Measurements from ENCODE around the gene B4GALT7. TPM values are rescaled to one million over a fixed set of nuclear protein-coding genes. Genes with fewer than 3 reads are reported as not detected.

Gene B4GALT7
- total RNA-seq, 2 experiments from 2014 or later, result 31.1 to 33.8 TPM

GRCh38 chr5:177588413-177588909, 11.5 kb upstream of the B4GALT7 start:
- no peaks in the 10 kb centered on the region for H3K9me3 Mint-ChIP-seq
- ChIA-PET POLR2A (no interaction called here), CTCF (no interaction called here)
- H3K4me1 ChIP-seq (ENCODE audit: insufficient read depth, low read length), result peaks cover 18% of the 10 kb centered on the region
- H3K27ac ChIP-seq (ENCODE audit: low read depth in 1 of 2, low read length in 2 of 2), result no peak overlapping the region
- ATAC-seq (ENCODE audit: poor library complexity) (no peak), DNase-seq (no peak)
- H3K27ac Mint-ChIP-seq, result no peak overlapping the region
- no peak overlapping the region for H3K4me3 ChIP-seq (ENCODE audit: low read length)
- no peak for TF ChIP-seq CTCF (IDR thresholded peaks at IDR 0.05)
- peaks cover 46% of the 10 kb centered on the region for H3K27me3 Mint-ChIP-seq
- H3K36me3 Mint-ChIP-seq (ENCODE audit: low read depth), result peaks cover 11% of the 10 kb centered on the region
- peaks cover 4 to 9% of the 10 kb centered on the region in 2 experiments for H3K27me3 ChIP-seq (ENCODE audit: control insufficient read depth in 1 of 2, insufficient read depth in 2 of 2, low read length in 2 of 2)
- H3K36me3 ChIP-seq (ENCODE audit: insufficient read depth, low read length), result peaks cover 5% of the 10 kb centered on the region
- peaks cover 22% of the 10 kb centered on the region for H3K4me1 Mint-ChIP-seq (ENCODE audit: low read depth)
- H3K4me3 Mint-ChIP-seq, result no peak overlapping the region
- intact Hi-C loops (cut with DNase I, micrococcal nuclease), result no loop called here
- H3K9me3 ChIP-seq (ENCODE audit: control insufficient read depth in 1 of 2, insufficient read depth in 1 of 2, low read length in 2 of 2), result no peaks in the 10 kb centered on the region

- H3K4me1 Mint-ChIP-seq (ENCODE audit: low read depth), result peaks cover 31% of the 10 kb centered on the region
- no peak for TF ChIP-seq CTCF (IDR thresholded peaks at IDR 0.05)
- intact Hi-C loops (cut with DNase I, micrococcal nuclease), result loop anchor here in 1 of 2 experiments (2.0 to 5.0 kb wide), 2 partner anchors 36 to 1053 kb away; partner anchors contain the start of genes FAM193B and RNF44
- ChIA-PET CTCF (no interaction called here), POLR2A (no interaction called here)
- DNase-seq (no peak), ATAC-seq (ENCODE audit: poor library complexity) (no peak)
- H3K27ac ChIP-seq (ENCODE audit: low read depth in 1 of 2, low read length in 2 of 2), result no peak overlapping the region
- peaks cover 24% of the 10 kb centered on the region for H3K36me3 ChIP-seq (ENCODE audit: insufficient read depth, low read length)
- H3K9me3 Mint-ChIP-seq, result no peaks in the 10 kb centered on the region
- peaks cover 34% of the 10 kb centered on the region for H3K27me3 Mint-ChIP-seq
- peaks cover 29% of the 10 kb centered on the region for H3K36me3 Mint-ChIP-seq (ENCODE audit: low read depth)
- no peak overlapping the region for H3K4me3 ChIP-seq (ENCODE audit: low read length)
- H3K4me1 ChIP-seq (ENCODE audit: insufficient read depth, low read length), result peaks cover 32% of the 10 kb centered on the region
- peak overlapping the region; percentile 48 for H3K4me3 Mint-ChIP-seq
- H3K27me3 ChIP-seq (ENCODE audit: control insufficient read depth in 1 of 2, insufficient read depth in 2 of 2, low read length in 2 of 2), result no peaks in the 10 kb centered on the region
- H3K27ac Mint-ChIP-seq, result no peak overlapping the region
- no peaks in the 10 kb centered on the region for H3K9me3 ChIP-seq (ENCODE audit: control insufficient read depth in 1 of 2, insufficient read depth in 1 of 2, low read length in 2 of 2)
Measured at GRCh38 chr5:177590406-177590805, 9.5 kb upstream of the B4GALT7 start.

- Mint-ChIP-seq H3K9me3 (no peaks in the 10 kb centered on the region), H3K36me3 (ENCODE audit: low read depth) (peaks cover 40% of the 10 kb centered on the region), H3K27me3 (peaks cover 24% of the 10 kb centered on the region), H3K4me1 (ENCODE audit: low read depth) (peaks cover 31% of the 10 kb centered on the region), H3K27ac (peak overlapping the region; percentile 87), H3K4me3 (peak overlapping the region; percentile 100)
- ChIA-PET POLR2A (interaction anchor here (0.6 to 1.6 kb wide), 4 partner anchors 18 to 562 kb away, joined by 3 to 4 read pairs (median 3); partner anchors contain the start of genes NHP2 and PDLIM7), CTCF (interaction anchor here (1.5 kb wide), 1 partner anchor 188 kb away, joined by 4 read pairs; no protein-coding TSS in a partner anchor)
- H3K27me3 ChIP-seq (ENCODE audit: control insufficient read depth in 1 of 2, insufficient read depth in 2 of 2, low read length in 2 of 2), result no peaks in the 10 kb centered on the region
- no peaks in the 10 kb centered on the region for H3K9me3 ChIP-seq (ENCODE audit: control insufficient read depth in 1 of 2, insufficient read depth in 1 of 2, low read length in 2 of 2)
- intact Hi-C loops (cut with DNase I, micrococcal nuclease), result loop anchor here (1.0 to 5.0 kb wide), 5 partner anchors 9 to 1054 kb away; partner anchors contain the start of genes B4GALT7 (in 2 of the 2), FAM193B (in 1 of the 2), PRELID1 (in 1 of the 2) and RAB24 (in 1 of the 2)
- peak overlapping the region; percentile 71 for H3K4me3 ChIP-seq (ENCODE audit: low read length)
- no peak for DNase-seq
- peaks cover 37% of the 10 kb centered on the region for H3K36me3 ChIP-seq (ENCODE audit: insufficient read depth, low read length)
- peaks cover 32% of the 10 kb centered on the region for H3K4me1 ChIP-seq (ENCODE audit: insufficient read depth, low read length)
- H3K27ac ChIP-seq (ENCODE audit: low read depth in 1 of 2, low read length in 2 of 2), result no peak overlapping the region
- no peak for TF ChIP-seq CTCF (IDR thresholded peaks at IDR 0.05)
- ATAC-seq (ENCODE audit: poor library complexity), result no peak
Measured at GRCh38 chr5:177591690-177592009, 8.3 kb upstream of the B4GALT7 start.
